Measurements from ENCODE around the gene ADM. TPM values are rescaled to one million over a fixed set of nuclear protein-coding genes. Genes with fewer than 3 reads are reported as not detected.

Gene ADM
- total and polyA plus RNA-seq, 4 experiments from 2014 or later: 0.31 to 0.53 (median 0.49) TPM; not detected in 1

Other genes starting within 250 kb of the ADM start
- gene SBF2, start 10.9 kb upstream of the ADM start, total RNA-seq: 10 to 100 TPM; 13.8 to 15.4 TPM
- 1 to 10 TPM in 1 of 2 donors, under 1 TPM in 1; 0.50 to 6.7 TPM for gene SBF2, start 10.9 kb upstream of the ADM start, polyA plus RNA-seq
- gene AMPD3, start 150.2 kb downstream of the ADM start, total RNA-seq: 10 to 100 TPM; 42.1 to 43.4 TPM
- 10 to 100 TPM; 10.9 to 18.2 TPM for gene AMPD3, start 150.2 kb downstream of the ADM start, polyA plus RNA-seq
- gene RNF141, start 236.1 kb downstream of the ADM start, total RNA-seq: 10 to 100 TPM; 15.6 to 16.3 TPM
- gene RNF141, start 236.1 kb downstream of the ADM start, polyA plus RNA-seq: 10 to 100 TPM; 18.6 to 24.8 TPM